Neural progenitor cell (in vitro differentiated cells): ENCODE measurements around the gene INTS11. TPM values are rescaled to one million over a fixed set of nuclear protein-coding genes. Genes with fewer than 3 reads are reported as not detected.

Experiments
- DNase-seq: peaks from one replicate; pipeline ENCODE4 v3.0.0-alpha.2; 2016; ENCODE audit warnings: low spot score
- H2AFZ ChIP-seq: fragments of 200-600 bp; sonication (generic); replicated peaks from 2 replicates; pipeline ENCODE4 v1.6.1; 2016; ENCODE audit warnings: antibody characterized with exemption
- H3F3A ChIP-seq: fragments of 200-600 bp; sonication (generic); 2 replicates; pipeline ENCODE4 v1.6.1; 2016; ENCODE audit warnings: antibody characterized with exemption, low read depth
- H3K27ac ChIP-seq: fragments of 200-600 bp; sonication (generic); 2 replicates; pipeline ENCODE4 v1.5.1; 2016; ENCODE audit warnings: mild to moderate bottlenecking
- H3K27me3 ChIP-seq: fragments of 200-600 bp; sonication (generic); 2 replicates; pipeline ENCODE4 v1.6.1; 2016; ENCODE audit warnings: mild to moderate bottlenecking, moderate library complexity
- H3K36me3 ChIP-seq: fragments of 200-600 bp; sonication (generic); 2 replicates; pipeline ENCODE4 v1.5.1; 2016
- H3K4me1 ChIP-seq: fragments of 200-600 bp; sonication (generic); 2 replicates; pipeline ENCODE4 v1.6.1; 2016; ENCODE audit warnings: mixed run types
- H3K4me2 ChIP-seq: fragments of 200-600 bp; sonication (generic); 2 replicates; pipeline ENCODE4 v1.6.1; 2016
- H3K4me3 ChIP-seq: fragments of 200-600 bp; sonication (generic); 2 replicates; pipeline ENCODE4 v1.5.1; 2016
- H3K79me2 ChIP-seq: fragments of 200-600 bp; sonication (generic); 2 replicates; pipeline ENCODE4 v1.6.1; 2016; ENCODE audit warnings: low read depth
- H3K9ac ChIP-seq: fragments of 200-600 bp; sonication (generic); 2 replicates; pipeline ENCODE4 v1.6.1; 2016
- H3K9me3 ChIP-seq: fragments of 200-600 bp; sonication (generic); 2 replicates; pipeline ENCODE4 v1.5.1; 2016; ENCODE audit warnings: low read depth
- H4K20me1 ChIP-seq: fragments of 200-600 bp; sonication (generic); 2 replicates; pipeline ENCODE4 v1.6.1; 2016; ENCODE audit warnings: low read depth
- H3K27ac Mint-ChIP-seq: 3 replicates; pipeline ENCODE4 v1.8.0; 2021; ENCODE audit warnings: mixed read lengths
- H3K27me3 Mint-ChIP-seq: 2 replicates; pipeline ENCODE4 v1.8.0; 2022; ENCODE audit warnings: low read depth, mild to moderate bottlenecking, inconsistent platforms, moderate library complexity, mixed read lengths; ENCODE audit not compliant: insufficient read depth
- H3K36me3 Mint-ChIP-seq: 3 replicates; pipeline ENCODE4 v1.8.0; 2021; ENCODE audit warnings: mixed read lengths
- H3K4me1 Mint-ChIP-seq: 3 replicates; pipeline ENCODE4 v1.8.0; 2021; ENCODE audit warnings: mixed read lengths
- H3K4me3 Mint-ChIP-seq: 3 replicates; pipeline ENCODE4 v1.8.0; 2021; ENCODE audit warnings: mild to moderate bottlenecking, moderate library complexity, mixed read lengths
- H3K9me3 Mint-ChIP-seq: 3 replicates; pipeline ENCODE4 v1.8.0; 2020; ENCODE audit warnings: mixed read lengths
- CTCF ChIP-seq: fragments of 200-600 bp; sonication (generic); IDR thresholded peaks from 2 replicates; pipeline ENCODE4 v1.5.1; 2017; ENCODE audit warnings: antibody characterized with exemption, mild to moderate bottlenecking
- EZH2 ChIP-seq: fragments of 200-600 bp; sonication (generic); IDR thresholded peaks from 2 replicates; pipeline ENCODE4 v1.6.1; 2017; ENCODE audit warnings: antibody characterized with exemption, mild to moderate bottlenecking, moderate library complexity
- EZH2phosphoT487 ChIP-seq: fragments of 200-600 bp; sonication (generic); IDR thresholded peaks from 2 replicates; pipeline ENCODE4 v1.6.1; 2017; ENCODE audit warnings: antibody characterized with exemption
- total RNA-seq: library from RNA; depleted of rRNA; stranded (reverse); fragments of >200 nt; gene quantifications from 2 replicates; pipeline ENCODE4 v1.2.3, GENCODE V29; 2015; ENCODE audit warnings: low replicate concordance

Gene INTS11
- total RNA-seq, 1 donor from 2014 or later = 62.4 TPM

GRCh38 chr1:1296070-1297061 lies 28.1 kb downstream of the INTS11 start:
- Histone ChIP-seq H3K9me3 (no peaks in the 10 kb centered on the region), H3K4me3 (no peak overlapping the region), H3K36me3 (no peaks in the 10 kb centered on the region), H3K27ac (no peak overlapping the region), H2AFZ (no peak overlapping the region), H3K4me2 (no peak overlapping the region), H3F3A (no peaks in the 10 kb centered on the region), H3K79me2 (no peaks in the 10 kb centered on the region), H3K4me1 (no peaks in the 10 kb centered on the region), H3K27me3 (no peaks in the 10 kb centered on the region), H4K20me1 (peaks cover 34% of the 10 kb centered on the region), H3K9ac (no peak overlapping the region)
- Mint-ChIP-seq H3K9me3 (no peaks in the 10 kb centered on the region), H3K27me3 (no peaks in the 10 kb centered on the region), H3K4me1 (no peaks in the 10 kb centered on the region), H3K4me3 (no peak overlapping the region), H3K27ac (no peak overlapping the region), H3K36me3 (no peaks in the 10 kb centered on the region)
- no peak for DNase-seq
- no peak for TF ChIP-seq EZH2
- no peak for TF ChIP-seq EZH2phosphoT487
- TF ChIP-seq CTCF = no peak

GRCh38 chr1:1295154-1295923 lies 29.1 kb downstream of the INTS11 start:
- Histone ChIP-seq H3K4me2 (no peak overlapping the region), H3K36me3 (no peaks in the 10 kb centered on the region), H3K4me3 (no peak overlapping the region), H4K20me1 (peaks cover 27% of the 10 kb centered on the region), H2AFZ (no peak overlapping the region), H3K9me3 (no peaks in the 10 kb centered on the region), H3K9ac (no peak overlapping the region), H3K27ac (no peak overlapping the region), H3K79me2 (no peaks in the 10 kb centered on the region), H3K4me1 (no peaks in the 10 kb centered on the region), H3F3A (no peaks in the 10 kb centered on the region), H3K27me3 (no peaks in the 10 kb centered on the region)
- Mint-ChIP-seq H3K27me3 (no peaks in the 10 kb centered on the region), H3K9me3 (no peaks in the 10 kb centered on the region), H3K36me3 (no peaks in the 10 kb centered on the region), H3K27ac (no peak overlapping the region), H3K4me1 (no peaks in the 10 kb centered on the region), H3K4me3 (no peak overlapping the region)
- DNase-seq = no peak
- TF ChIP-seq CTCF = no peak
- TF ChIP-seq EZH2phosphoT487 = no peak
- no peak for TF ChIP-seq EZH2

GRCh38 chr1:1294250-1294890 lies 30.1 kb downstream of the INTS11 start:
- no peaks in the 10 kb centered on the region for H3K36me3 Mint-ChIP-seq
- H3K79me2 ChIP-seq = no peaks in the 10 kb centered on the region
- H3F3A ChIP-seq = no peaks in the 10 kb centered on the region
- TF ChIP-seq EZH2phosphoT487 (no peak), CTCF (no peak), EZH2 (no peak)
- no peak overlapping the region for H3K27ac Mint-ChIP-seq
- no peak overlapping the region for H3K4me2 ChIP-seq
- H3K27ac ChIP-seq = no peak overlapping the region
- no peaks in the 10 kb centered on the region for H3K27me3 ChIP-seq
- peaks cover 17% of the 10 kb centered on the region for H4K20me1 ChIP-seq
- DNase-seq = no peak
- H3K9ac ChIP-seq = no peak overlapping the region
- no peak overlapping the region for H3K4me3 ChIP-seq
- H3K9me3 Mint-ChIP-seq = no peaks in the 10 kb centered on the region
- no peaks in the 10 kb centered on the region for H3K36me3 ChIP-seq
- H3K27me3 Mint-ChIP-seq = no peaks in the 10 kb centered on the region
- no peak overlapping the region for H2AFZ ChIP-seq
- no peaks in the 10 kb centered on the region for H3K9me3 ChIP-seq
- H3K4me1 Mint-ChIP-seq = no peaks in the 10 kb centered on the region
- no peak overlapping the region for H3K4me3 Mint-ChIP-seq
- no peaks in the 10 kb centered on the region for H3K4me1 ChIP-seq
